GM19455 (cell line): ENCODE results near the gene C2orf42.
"Not testable (repeated sequence)": the region's sequence is repeated elsewhere in the genome, so short reads cannot be mapped to it uniquely, and the experiment has no call there.

Experiments used
- ATAC-seq: cut with Tn5 transposase; IDR thresholded peaks from one replicate; pipeline ENCODE4 v1.9.1; 2021; ENCODE audit not compliant: unreplicated experiment

Gene C2orf42

GRCh38 chr2:70110397-70110796, 80.4 kb downstream of the C2orf42 start:
- ATAC-seq, result not testable (repeated sequence)

DNA sequence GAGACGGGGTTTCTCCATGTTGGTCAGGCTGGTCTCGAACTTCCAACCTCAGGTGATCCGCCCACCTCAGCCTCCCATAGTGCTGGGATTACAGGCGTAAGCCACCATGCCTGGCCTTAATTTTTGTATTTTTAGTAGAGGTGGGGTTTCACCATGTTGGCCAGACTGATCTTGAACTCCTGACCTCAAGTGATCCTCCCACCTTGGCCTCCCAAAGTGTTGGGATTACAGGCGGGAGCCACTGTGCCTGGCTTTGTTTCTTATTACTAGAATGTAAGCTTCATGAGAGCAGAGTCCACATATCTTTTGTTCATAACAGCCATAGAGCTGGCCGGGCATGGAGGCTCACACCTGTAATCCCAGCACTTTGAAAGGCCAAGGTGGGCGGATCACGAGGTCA, 84.7 kb downstream of the C2orf42 start:
- not testable (repeated sequence) for ATAC-seq

GRCh38 chr2:70104231-70105111, 86.3 kb downstream of the C2orf42 start:
- ATAC-seq, result no peak

- no peak for ATAC-seq
These were observed 87.2 kb downstream of the C2orf42 start for GRCh38 chr2:70103531-70104061.

GRCh38 chr2:70102323-70102905, 88.4 kb downstream of the C2orf42 start:
- not testable (repeated sequence) for ATAC-seq

- ATAC-seq, result not testable (repeated sequence)
These were observed 89.1 kb downstream of the C2orf42 start for GRCh38 chr2:70101686-70102085.

GRCh38 chr2:70101174-70101573, 89.6 kb downstream of the C2orf42 start:
- no peak for ATAC-seq
